ENCODE results near the gene TLR3.
"Not testable (repeated sequence)": the region's sequence is repeated elsewhere in the genome, so short reads cannot be mapped to it uniquely, and the experiment has no call there.

TLR3 gene

GRCh38 chr4:186040316-186040715, 28.6 kb upstream of the TLR3 start:
- no peak for TF ChIP-seq CTCF (IDR thresholded peaks at IDR 0.05; ENCODE audit: low read length, missing control alignments)
- H3K4me3 ChIP-seq (replicated peaks; ENCODE audit: low read depth, low read length): no peak overlapping the region
- no peak for DNase-seq (ENCODE audit: low read depth)

GRCh38 chr4:186047501-186047900, 21.5 kb upstream of the TLR3 start:
- not testable (repeated sequence) for DNase-seq (ENCODE audit: low read depth); H3K4me3 ChIP-seq (replicated peaks; ENCODE audit: low read depth, low read length)

- H3K4me3 ChIP-seq (replicated peaks; ENCODE audit: low read depth, low read length); DNase-seq (ENCODE audit: low read depth): not testable (repeated sequence)
These were observed 18.8 kb upstream of the TLR3 start for GRCh38 chr4:186050135-186050534.

- no peak overlapping the region for H3K4me3 ChIP-seq (replicated peaks; ENCODE audit: low read depth, low read length)
- DNase-seq (ENCODE audit: low read depth): no peak
- TF ChIP-seq CTCF (IDR thresholded peaks at IDR 0.05; ENCODE audit: low read length, missing control alignments): no peak
These were observed 17.9 kb upstream of the TLR3 start for GRCh38 chr4:186051096-186051495.

GRCh38 chr4:186058253-186058979, 10.5 kb upstream of the TLR3 start:
- no peak overlapping the region for H3K4me3 ChIP-seq (replicated peaks; ENCODE audit: low read depth, low read length)
- DNase-seq (ENCODE audit: low read depth): no peak
- no peak for TF ChIP-seq CTCF (IDR thresholded peaks at IDR 0.05; ENCODE audit: low read length, missing control alignments)

- H3K4me3 ChIP-seq (replicated peaks; ENCODE audit: low read depth, low read length): no peak overlapping the region
- DNase-seq (ENCODE audit: low read depth): no peak
- TF ChIP-seq CTCF (IDR thresholded peaks at IDR 0.05; ENCODE audit: low read length, missing control alignments): no peak
These were observed 10.0 kb upstream of the TLR3 start for GRCh38 chr4:186058980-186059316.

- no peak overlapping the region for H3K4me3 ChIP-seq (replicated peaks; ENCODE audit: low read depth, low read length)
- no peak for DNase-seq (ENCODE audit: low read depth)
- no peak for TF ChIP-seq CTCF (IDR thresholded peaks at IDR 0.05; ENCODE audit: low read length, missing control alignments)
These were observed 7.0 kb upstream of the TLR3 start for GRCh38 chr4:186061921-186062320.

- peak; percentile 68 for DNase-seq (ENCODE audit: low read depth)
- peak overlapping the region; percentile 62 for H3K4me3 ChIP-seq (replicated peaks; ENCODE audit: low read depth, low read length)
- peak; percentile 50 for TF ChIP-seq CTCF (IDR thresholded peaks at IDR 0.05; ENCODE audit: low read length, missing control alignments)
These were observed 1.1 kb upstream of the TLR3 start for GRCh38 chr4:186067757-186068385.

Measured in fibroblast of pulmonary artery (primary cell).